SK-N-SH treated with all-trans-retinoic acid at 6 μM for 48 hours (cell line): ENCODE results near the gene AKAP13.

Source experiments
- ATAC-seq: fragments of 200-7000 bp; cut with Tn5 transposase; 3 replicates; pipeline ENCODE4 v1.9.1; 2020; ENCODE audit warnings: mild to moderate bottlenecking, moderate library complexity
- ARNTL ChIP-seq: fragments of 450-650 bp; formaldehyde crosslinking; IDR thresholded peaks from 2 replicates; pipeline ENCODE4 v1.5.0; 2020; ENCODE audit warnings: low read depth, mild to moderate bottlenecking, moderate library complexity, borderline replicate concordance
- BACH2 ChIP-seq: fragments of 250-450 bp; sonication (Bioruptor Pico); IDR thresholded peaks from 2 replicates; pipeline ENCODE4 v1.9.0; 2021; ENCODE audit warnings: mild to moderate bottlenecking, borderline replicate concordance
- CSDC2 ChIP-seq: fragments of 250-450 bp; sonication (Bioruptor Pico); IDR thresholded peaks from 2 replicates; pipeline ENCODE4 v1.5.0; 2020; ENCODE audit warnings: mild to moderate bottlenecking, moderate library complexity
- ESRRG ChIP-seq: fragments of 250-450 bp; sonication (Bioruptor Pico); IDR thresholded peaks from 2 replicates; pipeline ENCODE4 v1.6.1; 2021; ENCODE audit warnings: mild to moderate bottlenecking
- ISL1 ChIP-seq: fragments of 250-450 bp; sonication (Bioruptor Pico); IDR thresholded peaks from 2 replicates; pipeline ENCODE4 v2.1.2; 2022; ENCODE audit warnings: mild to moderate bottlenecking, moderate library complexity
- OSR1 ChIP-seq: fragments of 250-450 bp; sonication (Bioruptor Pico); IDR thresholded peaks from 2 replicates; pipeline ENCODE4 v1.8.0; 2022; ENCODE audit warnings: moderate library complexity, mild to moderate bottlenecking, inconsistent platforms
- SNAI2 ChIP-seq: fragments of 250-450 bp; sonication (Bioruptor Pico); IDR thresholded peaks from 2 replicates; pipeline ENCODE4 v1.5.0; 2020; ENCODE audit warnings: mild to moderate bottlenecking, moderate library complexity
- TCF4 ChIP-seq: fragments of 250-450 bp; sonication (Bioruptor Pico); IDR thresholded peaks from 2 replicates; pipeline ENCODE4 v1.8.0; 2021; ENCODE audit warnings: mild to moderate bottlenecking, moderate library complexity, borderline replicate concordance
- TOX ChIP-seq: fragments of 250-450 bp; sonication (Bioruptor Pico); IDR thresholded peaks from 2 replicates; pipeline ENCODE4 v1.8.0; 2021; ENCODE audit warnings: mild to moderate bottlenecking, moderate library complexity, borderline replicate concordance
- ZC3H10 ChIP-seq: fragments of 250-450 bp; sonication (Bioruptor Pico); IDR thresholded peaks from 2 replicates; pipeline ENCODE4 v1.5.1; 2021; ENCODE audit warnings: mild to moderate bottlenecking, moderate library complexity
- ZFP3 ChIP-seq: fragments of 250-450 bp; sonication (Bioruptor Pico); IDR thresholded peaks from 2 replicates; pipeline ENCODE4 v1.5.0; 2020; ENCODE audit warnings: mild to moderate bottlenecking, moderate library complexity
- ZFP30 ChIP-seq: fragments of 450-650 bp; formaldehyde crosslinking; IDR thresholded peaks from 2 replicates; pipeline ENCODE4 v1.5.0; 2022; ENCODE audit warnings: mild to moderate bottlenecking, moderate library complexity
- TF ChIP-seq, protein P1 (sequence below): fragments of 250-450 bp; sonication (Bioruptor Pico); IDR thresholded peaks from 2 replicates; pipeline ENCODE4 v1.5.1; 2021; ENCODE audit warnings: mild to moderate bottlenecking, moderate library complexity
- TF ChIP-seq, protein P2 (sequence below): fragments of 250-450 bp; sonication (Bioruptor Pico); IDR thresholded peaks from 2 replicates; pipeline ENCODE4 v1.5.0; 2020; ENCODE audit warnings: mild to moderate bottlenecking, moderate library complexity
- TF ChIP-seq, protein P3 (sequence below): fragments of 250-450 bp; sonication (Bioruptor Pico); IDR thresholded peaks from 2 replicates; pipeline ENCODE4 v1.8.0; 2021; ENCODE audit warnings: low read depth, mild to moderate bottlenecking, moderate library complexity, borderline replicate concordance
- TF ChIP-seq, protein P4 (sequence below): fragments of 250-450 bp; sonication (Bioruptor Pico); IDR thresholded peaks from 2 replicates; pipeline ENCODE4 v1.8.0; 2020; ENCODE audit warnings: mild to moderate bottlenecking, moderate library complexity, borderline replicate concordance

AKAP13 gene

DNA sequence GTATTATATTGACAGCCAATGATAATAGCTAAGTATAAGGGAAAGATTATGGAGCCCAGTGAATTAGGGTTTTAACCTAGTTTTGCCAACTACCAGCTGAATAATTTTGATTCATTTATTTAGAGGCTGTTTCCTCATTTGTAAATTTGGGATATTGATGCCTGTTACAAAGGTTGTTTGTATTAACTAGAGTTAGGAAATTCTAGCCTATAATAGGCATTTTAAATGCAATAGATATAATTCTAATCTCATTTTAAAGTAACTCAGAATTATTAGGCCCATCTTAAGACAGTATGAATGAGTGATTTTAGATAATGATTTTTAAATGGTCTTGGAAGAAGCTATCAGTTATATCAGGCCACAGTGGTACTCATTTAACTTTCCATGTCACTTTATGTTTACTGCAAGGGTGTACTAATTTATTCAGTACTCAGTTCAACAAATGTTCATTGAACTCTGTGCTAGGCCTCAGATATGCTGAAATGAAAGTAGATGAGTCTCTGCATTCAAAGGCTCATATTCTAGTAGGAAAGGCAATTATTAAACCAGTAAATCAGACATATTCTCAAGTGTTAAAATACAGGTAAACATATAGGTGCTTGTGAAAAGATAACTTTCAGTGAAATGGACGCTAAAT is 213.5 kb downstream of the AKAP13 start (continued):
- TF ChIP-seq, protein P1, sequence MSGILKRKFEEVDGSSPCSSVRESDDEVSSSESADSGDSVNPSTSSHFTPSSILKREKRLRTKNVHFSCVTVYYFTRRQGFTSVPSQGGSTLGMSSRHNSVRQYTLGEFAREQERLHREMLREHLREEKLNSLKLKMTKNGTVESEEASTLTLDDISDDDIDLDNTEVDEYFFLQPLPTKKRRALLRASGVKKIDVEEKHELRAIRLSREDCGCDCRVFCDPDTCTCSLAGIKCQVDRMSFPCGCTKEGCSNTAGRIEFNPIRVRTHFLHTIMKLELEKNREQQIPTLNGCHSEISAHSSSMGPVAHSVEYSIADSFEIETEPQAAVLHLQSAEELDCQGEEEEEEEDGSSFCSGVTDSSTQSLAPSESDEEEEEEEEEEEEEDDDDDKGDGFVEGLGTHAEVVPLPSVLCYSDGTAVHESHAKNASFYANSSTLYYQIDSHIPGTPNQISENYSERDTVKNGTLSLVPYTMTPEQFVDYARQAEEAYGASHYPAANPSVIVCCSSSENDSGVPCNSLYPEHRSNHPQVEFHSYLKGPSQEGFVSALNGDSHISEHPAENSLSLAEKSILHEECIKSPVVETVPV, result no peak
- TF ChIP-seq ZFP30 (CRISPR knock-in tag) (no peak), TCF4 (CRISPR knock-in tag) (no peak), ARNTL (CRISPR knock-in tag) (no peak), ISL1 (CRISPR knock-in tag) (no peak)
- TF ChIP-seq, protein P2, sequence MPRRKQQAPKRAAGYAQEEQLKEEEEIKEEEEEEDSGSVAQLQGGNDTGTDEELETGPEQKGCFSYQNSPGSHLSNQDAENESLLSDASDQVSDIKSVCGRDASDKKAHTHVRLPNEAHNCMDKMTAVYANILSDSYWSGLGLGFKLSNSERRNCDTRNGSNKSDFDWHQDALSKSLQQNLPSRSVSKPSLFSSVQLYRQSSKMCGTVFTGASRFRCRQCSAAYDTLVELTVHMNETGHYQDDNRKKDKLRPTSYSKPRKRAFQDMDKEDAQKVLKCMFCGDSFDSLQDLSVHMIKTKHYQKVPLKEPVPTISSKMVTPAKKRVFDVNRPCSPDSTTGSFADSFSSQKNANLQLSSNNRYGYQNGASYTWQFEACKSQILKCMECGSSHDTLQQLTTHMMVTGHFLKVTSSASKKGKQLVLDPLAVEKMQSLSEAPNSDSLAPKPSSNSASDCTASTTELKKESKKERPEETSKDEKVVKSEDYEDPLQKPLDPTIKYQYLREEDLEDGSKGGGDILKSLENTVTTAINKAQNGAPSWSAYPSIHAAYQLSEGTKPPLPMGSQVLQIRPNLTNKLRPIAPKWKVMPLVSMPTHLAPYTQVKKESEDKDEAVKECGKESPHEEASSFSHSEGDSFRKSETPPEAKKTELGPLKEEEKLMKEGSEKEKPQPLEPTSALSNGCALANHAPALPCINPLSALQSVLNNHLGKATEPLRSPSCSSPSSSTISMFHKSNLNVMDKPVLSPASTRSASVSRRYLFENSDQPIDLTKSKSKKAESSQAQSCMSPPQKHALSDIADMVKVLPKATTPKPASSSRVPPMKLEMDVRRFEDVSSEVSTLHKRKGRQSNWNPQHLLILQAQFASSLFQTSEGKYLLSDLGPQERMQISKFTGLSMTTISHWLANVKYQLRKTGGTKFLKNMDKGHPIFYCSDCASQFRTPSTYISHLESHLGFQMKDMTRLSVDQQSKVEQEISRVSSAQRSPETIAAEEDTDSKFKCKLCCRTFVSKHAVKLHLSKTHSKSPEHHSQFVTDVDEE (CRISPR knock-in tag), result no peak

DNA sequence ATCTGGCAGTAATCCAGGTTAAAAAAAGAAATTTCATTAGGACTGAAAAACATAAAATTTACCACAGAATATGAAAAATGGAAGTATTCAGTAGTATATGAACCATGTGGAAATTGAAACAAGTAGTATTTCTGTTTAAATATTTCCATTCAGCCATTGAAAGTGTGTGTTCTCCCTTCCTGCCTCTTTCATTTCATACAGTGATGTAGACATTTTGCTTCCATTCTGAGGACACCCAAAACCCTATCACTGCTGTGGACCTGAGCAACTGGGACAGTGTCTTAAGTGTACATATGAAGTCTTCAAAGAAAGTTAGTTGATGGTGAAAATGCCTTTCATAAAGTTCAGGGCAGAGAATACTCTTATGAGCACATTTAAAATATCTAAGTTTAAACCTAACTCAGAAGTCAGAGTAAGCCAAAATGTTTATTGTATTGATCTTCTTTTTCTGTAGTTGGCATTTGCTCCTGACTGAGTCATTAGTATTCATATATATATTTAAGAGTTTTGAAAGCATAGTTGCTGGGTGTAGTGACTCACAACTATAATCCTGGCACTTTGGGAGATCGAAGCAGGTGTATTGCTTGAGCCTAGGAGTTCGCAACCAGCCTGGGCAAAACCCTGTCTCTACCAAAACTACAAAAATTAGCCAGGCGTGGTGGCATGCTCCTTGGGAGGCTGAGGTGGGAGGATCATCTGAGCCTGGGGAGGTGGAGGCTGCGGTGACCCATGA is 215.6 kb downstream of the AKAP13 start:
- TF ChIP-seq ZC3H10 (CRISPR knock-in tag), result no peak
- TF ChIP-seq, protein P1, result no peak
- TF ChIP-seq CSDC2 (CRISPR knock-in tag), result no peak
- TF ChIP-seq ISL1 (CRISPR knock-in tag), result no peak
- TF ChIP-seq SNAI2 (CRISPR knock-in tag), result no peak
- TF ChIP-seq TOX (CRISPR knock-in tag), result no peak
- TF ChIP-seq ZFP30 (CRISPR knock-in tag), result no peak
- no peak for TF ChIP-seq OSR1
- no peak for TF ChIP-seq ARNTL (CRISPR knock-in tag)
- TF ChIP-seq, protein P3, sequence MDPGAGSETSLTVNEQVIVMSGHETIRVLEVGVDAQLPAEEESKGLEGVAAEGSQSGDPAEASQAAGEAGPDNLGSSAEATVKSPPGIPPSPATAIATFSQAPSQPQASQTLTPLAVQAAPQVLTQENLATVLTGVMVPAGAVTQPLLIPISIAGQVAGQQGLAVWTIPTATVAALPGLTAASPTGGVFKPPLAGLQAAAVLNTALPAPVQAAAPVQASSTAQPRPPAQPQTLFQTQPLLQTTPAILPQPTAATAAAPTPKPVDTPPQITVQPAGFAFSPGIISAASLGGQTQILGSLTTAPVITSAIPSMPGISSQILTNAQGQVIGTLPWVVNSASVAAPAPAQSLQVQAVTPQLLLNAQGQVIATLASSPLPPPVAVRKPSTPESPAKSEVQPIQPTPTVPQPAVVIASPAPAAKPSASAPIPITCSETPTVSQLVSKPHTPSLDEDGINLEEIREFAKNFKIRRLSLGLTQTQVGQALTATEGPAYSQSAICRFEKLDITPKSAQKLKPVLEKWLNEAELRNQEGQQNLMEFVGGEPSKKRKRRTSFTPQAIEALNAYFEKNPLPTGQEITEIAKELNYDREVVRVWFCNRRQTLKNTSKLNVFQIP (CRISPR knock-in tag), result no peak
- ATAC-seq, result no peak

DNA sequence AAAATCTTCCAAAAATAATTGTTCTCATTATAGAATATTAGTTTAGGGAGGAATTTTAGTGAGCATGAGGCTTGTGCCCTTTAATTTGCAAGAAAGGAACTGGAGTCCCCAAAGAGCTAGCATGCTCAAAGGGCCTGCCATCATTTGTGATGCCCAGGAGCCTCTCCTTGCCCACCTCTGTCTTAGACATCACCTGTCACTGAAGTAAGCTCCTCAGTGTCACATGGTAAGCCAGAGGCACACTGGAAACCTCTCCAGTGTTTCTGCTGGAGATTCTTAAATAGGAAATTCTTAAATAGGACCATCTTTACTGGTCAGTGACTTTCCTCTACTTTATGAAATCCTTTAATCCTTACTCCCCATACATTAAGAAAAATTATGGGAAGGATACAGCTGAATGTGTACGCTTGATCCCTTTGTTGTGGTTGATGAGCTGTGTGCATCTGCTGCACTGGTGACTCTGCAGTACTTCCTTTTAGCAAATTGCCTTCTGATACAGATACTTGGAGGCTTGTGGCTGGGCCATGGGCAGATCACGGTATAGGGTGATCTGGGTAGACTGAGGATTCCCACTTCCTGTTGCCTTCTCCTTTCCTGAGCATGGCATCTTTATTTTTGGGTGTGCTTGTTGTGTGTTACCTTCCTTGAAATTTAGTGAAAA is 216.9 kb downstream of the AKAP13 start:
- no peak for ATAC-seq
- TF ChIP-seq, protein P1, result no peak
- TF ChIP-seq, all 23 proteins: peak for 0

DNA sequence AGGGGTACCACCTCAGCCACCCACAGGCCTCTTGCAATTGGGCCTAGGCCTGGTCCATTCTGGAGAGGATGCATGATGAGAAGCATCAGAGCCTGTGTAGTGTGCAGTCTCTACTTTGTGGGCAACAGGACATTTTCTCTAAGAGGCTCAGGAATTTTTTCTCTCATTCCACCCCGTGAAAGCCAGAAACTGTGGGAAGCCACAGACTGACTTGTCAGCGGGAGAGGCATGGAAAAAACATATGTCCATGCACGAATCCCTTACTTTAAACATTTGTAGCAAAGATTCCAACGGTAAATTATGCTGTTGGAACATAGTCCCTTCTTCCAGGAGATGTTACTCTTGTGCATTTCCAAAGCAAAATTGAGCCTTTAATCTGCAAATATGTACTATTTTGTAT is 217.8 kb downstream of the AKAP13 start:
- ATAC-seq, result no peak
- TF ChIP-seq ARNTL (CRISPR knock-in tag) (no peak), ZFP30 (CRISPR knock-in tag) (no peak), SNAI2 (CRISPR knock-in tag) (no peak), ZC3H10 (CRISPR knock-in tag) (no peak), ZFP3 (CRISPR knock-in tag) (no peak), ESRRG (no peak), BACH2 (no peak)
- TF ChIP-seq, protein P2 (CRISPR knock-in tag), result no peak
- TF ChIP-seq, protein P3 (CRISPR knock-in tag), result no peak
- TF ChIP-seq, protein P4, sequence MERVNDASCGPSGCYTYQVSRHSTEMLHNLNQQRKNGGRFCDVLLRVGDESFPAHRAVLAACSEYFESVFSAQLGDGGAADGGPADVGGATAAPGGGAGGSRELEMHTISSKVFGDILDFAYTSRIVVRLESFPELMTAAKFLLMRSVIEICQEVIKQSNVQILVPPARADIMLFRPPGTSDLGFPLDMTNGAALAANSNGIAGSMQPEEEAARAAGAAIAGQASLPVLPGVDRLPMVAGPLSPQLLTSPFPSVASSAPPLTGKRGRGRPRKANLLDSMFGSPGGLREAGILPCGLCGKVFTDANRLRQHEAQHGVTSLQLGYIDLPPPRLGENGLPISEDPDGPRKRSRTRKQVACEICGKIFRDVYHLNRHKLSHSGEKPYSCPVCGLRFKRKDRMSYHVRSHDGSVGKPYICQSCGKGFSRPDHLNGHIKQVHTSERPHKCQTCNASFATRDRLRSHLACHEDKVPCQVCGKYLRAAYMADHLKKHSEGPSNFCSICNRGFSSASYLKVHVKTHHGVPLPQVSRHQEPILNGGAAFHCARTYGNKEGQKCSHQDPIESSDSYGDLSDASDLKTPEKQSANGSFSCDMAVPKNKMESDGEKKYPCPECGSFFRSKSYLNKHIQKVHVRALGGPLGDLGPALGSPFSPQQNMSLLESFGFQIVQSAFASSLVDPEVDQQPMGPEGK (CRISPR knock-in tag), result no peak
